OCI-LY7 (cell line): ENCODE results near the gene BCL11A. TPM values are rescaled to one million over a fixed set of nuclear protein-coding genes. Genes with fewer than 3 reads are reported as not detected.

Experiments
- total RNA-seq, 2 experiments: library from RNA; depleted of rRNA in 1 of 2; stranded (reverse); fragments of >200 nt in 1 of 2; shearing (Covaris generic) in 1 of 2; gene quantifications; 2 replicates each; pipeline ENCODE4 v1.2.3, GENCODE V29; 2014 to 2022

Gene BCL11A
- total RNA-seq, 2 experiments from 2014 or later = 64.3 to 167 TPM

Other genes with a start within 250 kb of the BCL11A start
- 9.6 and 15.0 TPM in 2 replicates for gene PAPOLG, start 202.6 kb upstream of the BCL11A start, total RNA-seq (2014; rRNA removed; shearing (Covaris generic))
- 14.6 and 21.9 TPM in 2 replicates for gene PAPOLG, start 202.6 kb upstream of the BCL11A start, total RNA-seq (2022)